ENCODE results near the gene CBLN3. TPM values are rescaled to one million over a fixed set of nuclear protein-coding genes. Genes with fewer than 3 reads are reported as not detected.

Gene CBLN3
- total RNA-seq, 1 donor from 2014 or later, result 2.9 TPM

DNA sequence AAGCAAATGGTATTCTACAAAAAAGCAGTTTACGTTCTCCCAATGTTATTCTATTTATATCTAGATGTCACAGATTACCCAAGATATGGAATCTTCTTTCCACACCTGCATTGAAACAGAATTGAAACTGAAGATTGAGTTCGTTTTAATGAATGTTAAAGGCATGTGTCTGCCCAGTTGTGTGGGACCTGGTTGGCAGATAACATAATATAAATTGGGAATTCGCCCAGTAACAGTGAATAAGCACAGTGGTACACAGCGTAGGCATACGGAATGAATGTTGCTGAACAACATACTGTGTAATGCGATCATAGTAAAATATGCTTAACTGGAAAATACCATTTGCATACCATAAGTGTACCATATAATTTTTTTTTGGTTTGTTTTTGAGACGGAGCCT is 4.6 kb upstream of the CBLN3 start:
- TF ChIP-seq, protein P1, sequence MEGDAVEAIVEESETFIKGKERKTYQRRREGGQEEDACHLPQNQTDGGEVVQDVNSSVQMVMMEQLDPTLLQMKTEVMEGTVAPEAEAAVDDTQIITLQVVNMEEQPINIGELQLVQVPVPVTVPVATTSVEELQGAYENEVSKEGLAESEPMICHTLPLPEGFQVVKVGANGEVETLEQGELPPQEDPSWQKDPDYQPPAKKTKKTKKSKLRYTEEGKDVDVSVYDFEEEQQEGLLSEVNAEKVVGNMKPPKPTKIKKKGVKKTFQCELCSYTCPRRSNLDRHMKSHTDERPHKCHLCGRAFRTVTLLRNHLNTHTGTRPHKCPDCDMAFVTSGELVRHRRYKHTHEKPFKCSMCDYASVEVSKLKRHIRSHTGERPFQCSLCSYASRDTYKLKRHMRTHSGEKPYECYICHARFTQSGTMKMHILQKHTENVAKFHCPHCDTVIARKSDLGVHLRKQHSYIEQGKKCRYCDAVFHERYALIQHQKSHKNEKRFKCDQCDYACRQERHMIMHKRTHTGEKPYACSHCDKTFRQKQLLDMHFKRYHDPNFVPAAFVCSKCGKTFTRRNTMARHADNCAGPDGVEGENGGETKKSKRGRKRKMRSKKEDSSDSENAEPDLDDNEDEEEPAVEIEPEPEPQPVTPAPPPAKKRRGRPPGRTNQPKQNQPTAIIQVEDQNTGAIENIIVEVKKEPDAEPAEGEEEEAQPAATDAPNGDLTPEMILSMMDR (IDR thresholded peaks at IDR 0.05), result no peak
- peaks cover 54% of the 10 kb centered on the region for H3K4me1 ChIP-seq
- intact Hi-C loops (cut with DNase I), result loop anchor here (5.0 kb wide), 1 partner anchor 102 kb away; no protein-coding TSS in a partner anchor

DNA sequence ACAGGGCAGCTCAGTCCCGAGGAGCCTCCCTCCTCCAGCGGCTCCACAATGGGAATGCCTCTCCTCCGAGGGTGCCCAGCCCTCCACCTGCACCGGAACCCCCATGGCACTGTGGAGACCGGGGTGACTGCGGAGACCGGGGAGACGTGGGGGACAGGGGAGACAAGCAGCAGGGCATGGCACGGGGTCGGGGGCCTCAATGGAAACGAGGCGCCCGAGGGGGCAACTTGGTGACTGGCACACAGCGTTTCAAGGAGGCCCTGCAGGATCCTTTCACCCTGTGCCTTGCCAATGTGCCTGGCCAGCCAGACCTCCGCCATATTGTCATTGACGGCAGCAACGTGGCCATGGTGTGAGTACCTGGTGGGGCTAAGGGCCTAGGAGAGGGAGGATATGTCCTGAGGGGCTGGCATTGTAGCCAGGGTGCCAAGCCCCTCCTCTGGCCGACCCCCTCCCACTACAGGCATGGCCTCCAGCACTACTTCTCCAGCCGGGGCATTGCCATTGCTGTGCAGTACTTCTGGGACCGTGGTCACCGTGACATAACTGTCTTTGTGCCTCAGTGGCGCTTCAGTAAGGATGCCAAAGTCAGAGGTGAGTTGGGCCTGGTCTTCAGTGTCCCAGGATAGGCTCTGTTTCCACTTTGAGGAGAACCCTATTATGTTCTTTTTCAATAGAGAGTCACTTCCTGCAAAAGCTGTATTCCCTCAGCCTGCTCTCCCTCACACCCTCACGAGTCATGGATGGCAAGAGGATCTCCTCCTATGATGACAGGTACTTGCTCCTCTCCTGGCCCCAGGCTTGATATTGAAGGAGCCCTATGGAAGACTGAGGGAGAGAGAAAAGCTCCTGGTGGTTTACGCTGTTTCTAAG is 3.0 kb upstream of the CBLN3 start:
- H3K27ac ChIP-seq, result no peak overlapping the region

More for the DNA sequence above, 4.6 kb upstream of the CBLN3 start:
- Histone ChIP-seq H3K36me3 (peaks cover 70% of the 10 kb centered on the region), H3K9me3 (no peaks in the 10 kb centered on the region), H3K27ac (no peak overlapping the region), H3K27me3 (no peaks in the 10 kb centered on the region), H3K4me3 (no peak overlapping the region)
- ATAC-seq (no peak), DNase-seq (no peak)

DNA sequence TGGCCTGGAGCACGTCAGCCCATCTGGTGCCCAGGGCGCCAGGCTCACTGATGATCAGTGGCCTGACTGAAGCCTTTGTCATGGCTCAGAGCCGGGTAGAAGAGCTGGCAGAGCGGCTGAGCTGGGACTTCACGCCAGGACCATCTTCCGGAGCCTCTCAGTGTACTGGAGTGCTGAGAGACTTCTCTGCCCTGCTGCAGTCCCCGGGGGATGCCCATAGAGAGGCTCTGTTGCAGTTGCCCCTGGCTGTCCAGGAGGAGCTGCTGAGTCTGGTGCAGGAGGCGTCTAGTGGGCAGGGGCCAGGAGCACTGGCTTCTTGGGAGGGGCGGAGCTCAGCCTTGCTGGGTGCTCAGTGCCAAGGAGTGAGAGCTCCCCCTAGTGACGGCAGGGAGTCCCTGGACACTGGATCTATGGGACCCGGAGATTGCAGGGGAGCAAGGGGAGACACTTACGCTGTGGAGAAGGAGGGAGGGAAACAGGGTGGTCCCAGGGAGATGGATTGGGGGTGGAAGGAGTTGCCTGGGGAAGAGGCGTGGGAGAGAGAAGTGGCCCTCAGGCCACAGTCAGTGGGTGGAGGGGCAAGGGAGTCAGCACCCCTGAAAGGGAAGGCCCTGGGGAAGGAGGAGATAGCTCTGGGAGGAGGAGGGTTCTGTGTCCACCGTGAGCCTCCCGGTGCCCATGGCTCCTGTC is 2.2 kb upstream of the CBLN3 start:
- Histone ChIP-seq H3K9me3 (no peaks in the 10 kb centered on the region), H3K27me3 (no peaks in the 10 kb centered on the region), H3K36me3 (peaks cover 47% of the 10 kb centered on the region), H3K27ac (peak overlapping the region; percentile 93), H3K4me3 (peak overlapping the region; percentile 86), H3K4me1 (peaks cover 39% of the 10 kb centered on the region)
- peak; percentile 93 for DNase-seq
- ATAC-seq, result peak; percentile 84
- TF ChIP-seq, protein P1 (IDR thresholded peaks at IDR 0.05), result peak; percentile 94
- intact Hi-C loops (cut with DNase I), result loop anchor here (5.0 kb wide), 1 partner anchor 99 kb away; no protein-coding TSS in a partner anchor

More for the DNA sequence above, 3.0 kb upstream of the CBLN3 start:
- DNase-seq (no peak), ATAC-seq (no peak)
- H3K9me3 ChIP-seq, result no peaks in the 10 kb centered on the region
- no peaks in the 10 kb centered on the region for H3K27me3 ChIP-seq
- intact Hi-C loops (cut with DNase I), result loop anchor here (5.0 kb wide), 1 partner anchor 100 kb away; no protein-coding TSS in a partner anchor
- H3K4me1 ChIP-seq, result peaks cover 47% of the 10 kb centered on the region
- TF ChIP-seq, protein P1 (IDR thresholded peaks at IDR 0.05), result no peak
- H3K36me3 ChIP-seq, result peaks cover 55% of the 10 kb centered on the region
- H3K4me3 ChIP-seq, result peak overlapping the region; percentile 86

DNA sequence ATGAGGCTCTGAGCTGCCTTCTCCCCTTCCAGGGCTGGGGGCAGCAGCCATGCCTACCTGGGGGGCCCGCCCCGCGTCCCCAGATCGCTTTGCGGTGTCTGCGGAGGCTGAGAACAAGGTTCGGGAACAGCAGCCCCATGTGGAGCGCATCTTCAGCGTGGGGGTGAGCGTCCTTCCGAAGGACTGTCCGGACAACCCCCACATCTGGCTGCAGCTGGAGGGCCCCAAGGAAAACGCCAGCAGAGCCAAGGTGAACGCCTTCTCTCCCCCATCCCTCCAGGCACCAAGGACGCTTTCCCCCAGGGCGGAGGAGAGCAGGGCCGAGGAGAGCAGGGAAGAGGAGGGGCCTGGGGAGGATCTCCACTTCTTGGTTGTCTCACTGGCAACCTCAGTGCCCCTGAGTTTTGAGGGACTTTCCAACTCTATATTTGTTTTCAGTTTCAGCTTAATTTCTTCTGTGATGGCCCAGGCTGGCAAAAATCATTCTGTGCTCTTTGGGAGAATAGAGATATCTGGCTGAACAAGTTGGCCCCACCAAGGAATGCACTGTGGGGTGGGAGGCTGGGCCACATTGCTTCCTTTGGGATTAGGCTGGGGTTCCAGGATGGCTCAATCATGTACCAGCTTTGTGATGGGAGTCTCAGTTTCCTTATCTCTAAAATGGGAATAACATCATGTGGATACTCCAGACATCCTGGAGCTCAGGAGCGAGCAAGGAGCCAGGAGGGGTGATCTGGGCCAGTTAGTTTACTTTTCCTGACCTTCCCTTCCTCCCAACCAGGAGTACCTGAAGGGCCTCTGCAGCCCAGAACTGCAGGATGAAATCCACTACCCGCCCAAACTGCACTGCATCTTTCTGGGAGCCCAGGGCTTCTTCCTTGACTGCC is 1.5 kb upstream of the CBLN3 start:
- TF ChIP-seq, protein P1 (IDR thresholded peaks at IDR 0.05), result no peak
- H3K27ac ChIP-seq, result peak overlapping the region; percentile 93
- H3K27me3 ChIP-seq, result no peaks in the 10 kb centered on the region
- H3K4me3 ChIP-seq, result peak overlapping the region; percentile 86
- no peaks in the 10 kb centered on the region for H3K9me3 ChIP-seq
- peaks cover 39% of the 10 kb centered on the region for H3K36me3 ChIP-seq
- intact Hi-C loops (cut with DNase I), result loop anchor here (5.0 kb wide), 1 partner anchor 99 kb away; no protein-coding TSS in a partner anchor
- ATAC-seq, result no peak
- DNase-seq, result peak; percentile 67
- peaks cover 35% of the 10 kb centered on the region for H3K4me1 ChIP-seq

DNA sequence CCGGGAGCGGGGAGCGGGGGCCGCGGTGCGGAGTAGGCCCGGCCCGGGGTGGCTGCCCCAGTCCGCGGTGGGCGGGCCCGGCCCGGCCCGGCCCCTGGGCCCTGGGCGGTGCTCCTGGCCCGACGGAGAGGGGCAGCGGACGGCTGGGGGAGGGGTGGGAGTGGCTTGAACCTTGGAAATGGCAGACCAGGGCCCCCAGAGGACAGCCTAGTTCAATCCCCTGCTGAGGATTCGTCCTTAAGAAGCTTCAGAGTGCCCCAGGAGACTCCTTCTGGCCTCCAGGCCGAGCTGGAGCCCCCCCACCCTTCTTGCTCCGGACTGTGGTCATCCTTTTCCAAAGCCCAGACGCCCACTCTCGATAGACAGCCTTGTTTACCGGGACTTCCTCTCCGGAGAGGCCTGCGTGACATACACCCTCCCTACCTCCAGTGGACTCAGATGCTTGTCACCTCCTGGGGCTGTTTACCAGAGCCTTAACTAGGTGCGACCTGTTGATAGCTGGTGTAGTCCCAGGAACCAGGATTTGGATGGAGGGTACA is 744 bp upstream of the CBLN3 start:
- Histone ChIP-seq H3K36me3 (peaks cover 32% of the 10 kb centered on the region), H3K4me1 (peaks cover 39% of the 10 kb centered on the region), H3K27ac (peak overlapping the region; percentile 93), H3K4me3 (peak overlapping the region; percentile 86), H3K27me3 (no peaks in the 10 kb centered on the region), H3K9me3 (no peaks in the 10 kb centered on the region)
- intact Hi-C loops (cut with DNase I), result loop anchor here (5.0 kb wide), 1 partner anchor 98 kb away; no protein-coding TSS in a partner anchor
- peak; percentile 91 for DNase-seq
- ATAC-seq, result peak; percentile 86
- TF ChIP-seq, protein P1 (IDR thresholded peaks at IDR 0.05), result no peak
